Activated naive CD4-positive, alpha-beta T cell treated with anti-CD3 and anti-CD28 coated beads for 36 hours (primary cell): ENCODE results near the gene PTPRK. TPM values are rescaled to one million over a fixed set of nuclear protein-coding genes. Genes with fewer than 3 reads are reported as not detected.
A peak's percentile ranks its signal among the peaks of the same experiment; 100 is the strongest.

ENCODE experiments used
- CTCF ChIA-PET: fragments of 350-600 bp; sonication (Branson Sonifier 250); formaldehyde crosslinking; loops from one replicate; lab custom pipeline; 2021; ENCODE audit warnings: antibody characterized with exemption; lab: Charles Lee
- DNase-seq: peaks from one replicate; pipeline ENCODE4 v3.0.0-alpha.2; 2020
- H3K27ac Mint-ChIP-seq: one replicate; pipeline ENCODE4 v1.8.0; 2021; ENCODE audit warnings: mild to moderate bottlenecking, mixed read lengths
- H3K27me3 Mint-ChIP-seq: one replicate; pipeline ENCODE4 v1.8.0; 2021; ENCODE audit warnings: low read depth, mixed read lengths
- H3K36me3 Mint-ChIP-seq: one replicate; pipeline ENCODE4 v1.8.0; 2021; ENCODE audit warnings: low read depth, mixed read lengths
- H3K4me1 Mint-ChIP-seq: one replicate; pipeline ENCODE4 v1.8.0; 2021; ENCODE audit warnings: low read depth, mixed read lengths
- H3K4me3 Mint-ChIP-seq: one replicate; pipeline ENCODE4 v1.8.0; 2021; ENCODE audit warnings: mild to moderate bottlenecking, moderate library complexity, mixed read lengths
- H3K9me3 Mint-ChIP-seq: one replicate; pipeline ENCODE4 v1.8.0; 2021; ENCODE audit warnings: mixed read lengths
- intact Hi-C: fragments of 100-400 bp; cut with micrococcal nuclease; formaldehyde crosslinking; loops from one replicate; pipeline ENCODE4 v1.15.1; 2023
- total RNA-seq, 2 experiments: library from RNA; stranded (reverse); gene quantifications; one replicate each; pipeline ENCODE4 v1.2.3, GENCODE V29; 2021

PTPRK gene
- total RNA-seq, 2 experiments from 2014 or later: 5.5 to 8.0 TPM

- intact Hi-C loops: no loop called here
- DNase-seq: no peak
- Mint-ChIP-seq H3K27ac (no peak overlapping the region), H3K4me1 (no peaks in the 10 kb centered on the region), H3K27me3 (no peaks in the 10 kb centered on the region), H3K36me3 (no peaks in the 10 kb centered on the region), H3K4me3 (no peak overlapping the region), H3K9me3 (no peaks in the 10 kb centered on the region)
- CTCF ChIA-PET: no interaction called here
Measured at GRCh38 chr6:128039543-128039942, 480.9 kb downstream of the PTPRK start.

- Mint-ChIP-seq H3K36me3 (no peaks in the 10 kb centered on the region), H3K4me3 (no peak overlapping the region), H3K4me1 (peaks cover 5% of the 10 kb centered on the region), H3K9me3 (no peaks in the 10 kb centered on the region), H3K27me3 (no peaks in the 10 kb centered on the region), H3K27ac (no peak overlapping the region)
- CTCF ChIA-PET: no interaction called here
- intact Hi-C loops: no loop called here
- no peak for DNase-seq
Measured at GRCh38 chr6:128036808-128037570, 483.4 kb downstream of the PTPRK start.

GRCh38 chr6:128033156-128033555 is 487.2 kb downstream of the PTPRK start:
- intact Hi-C loops: no loop called here
- peaks cover 15% of the 10 kb centered on the region for H3K4me1 Mint-ChIP-seq
- H3K9me3 Mint-ChIP-seq: no peaks in the 10 kb centered on the region
- no peak overlapping the region for H3K27ac Mint-ChIP-seq
- H3K4me3 Mint-ChIP-seq: no peak overlapping the region
- CTCF ChIA-PET: no interaction called here
- no peaks in the 10 kb centered on the region for H3K36me3 Mint-ChIP-seq
- DNase-seq: no peak
- H3K27me3 Mint-ChIP-seq: no peaks in the 10 kb centered on the region

- CTCF ChIA-PET: interaction anchor here (1.4 kb wide), 1 partner anchor 178 kb away, joined by 3 read pairs; no protein-coding TSS in a partner anchor
- Mint-ChIP-seq H3K4me1 (peaks cover 21% of the 10 kb centered on the region), H3K9me3 (no peaks in the 10 kb centered on the region), H3K27ac (no peak overlapping the region), H3K36me3 (no peaks in the 10 kb centered on the region), H3K27me3 (no peaks in the 10 kb centered on the region), H3K4me3 (no peak overlapping the region)
- intact Hi-C loops: no loop called here
- no peak for DNase-seq
Measured at GRCh38 chr6:128032042-128032441, 488.4 kb downstream of the PTPRK start.

GRCh38 chr6:128029826-128030225 is 490.6 kb downstream of the PTPRK start:
- Mint-ChIP-seq H3K4me3 (no peak overlapping the region), H3K4me1 (peaks cover 23% of the 10 kb centered on the region), H3K27me3 (no peaks in the 10 kb centered on the region), H3K36me3 (no peaks in the 10 kb centered on the region), H3K27ac (no peak overlapping the region), H3K9me3 (no peaks in the 10 kb centered on the region)
- intact Hi-C loops: loop anchor here (2.0 kb wide), 1 partner anchor 17 kb away; no protein-coding TSS in a partner anchor
- DNase-seq: no peak
- CTCF ChIA-PET: interaction anchor here (1.3 kb wide), 1 partner anchor 174 kb away, joined by 3 read pairs; no protein-coding TSS in a partner anchor

GRCh38 chr6:128028183-128028582 is 492.2 kb downstream of the PTPRK start:
- CTCF ChIA-PET: interaction anchor here (0.7 kb wide), 1 partner anchor 173 kb away, joined by 3 read pairs; no protein-coding TSS in a partner anchor
- Mint-ChIP-seq H3K27me3 (no peaks in the 10 kb centered on the region), H3K36me3 (no peaks in the 10 kb centered on the region), H3K4me1 (peaks cover 23% of the 10 kb centered on the region), H3K9me3 (no peaks in the 10 kb centered on the region), H3K27ac (no peak overlapping the region), H3K4me3 (no peak overlapping the region)
- intact Hi-C loops: loop anchor here (2.0 kb wide), 1 partner anchor 15 kb away; no protein-coding TSS in a partner anchor
- no peak for DNase-seq

- intact Hi-C loops: no loop called here
- H3K36me3 Mint-ChIP-seq: no peaks in the 10 kb centered on the region
Measured at GRCh38 chr6:128025478-128025877, 494.9 kb downstream of the PTPRK start.

GRCh38 chr6:128024969-128025368 is 495.4 kb downstream of the PTPRK start:
- Mint-ChIP-seq H3K36me3 (no peaks in the 10 kb centered on the region), H3K27me3 (no peaks in the 10 kb centered on the region), H3K4me1 (peaks cover 10% of the 10 kb centered on the region), H3K4me3 (no peak overlapping the region), H3K9me3 (no peaks in the 10 kb centered on the region), H3K27ac (no peak overlapping the region)
- DNase-seq: no peak
- CTCF ChIA-PET: interaction anchor here (0.6 kb wide), 2 partner anchors 99 to 167 kb away, joined by 3 read pairs; no protein-coding TSS in a partner anchor
- intact Hi-C loops: no loop called here

More at GRCh38 chr6:128025478-128025877, 494.9 kb downstream of the PTPRK start:
- DNase-seq: no peak
- Mint-ChIP-seq H3K27me3 (no peaks in the 10 kb centered on the region), H3K27ac (no peak overlapping the region), H3K4me1 (peaks cover 10% of the 10 kb centered on the region), H3K9me3 (no peaks in the 10 kb centered on the region), H3K4me3 (no peak overlapping the region)
- CTCF ChIA-PET: interaction anchor here (0.6 kb wide), 1 partner anchor 168 kb away, joined by 3 read pairs; no protein-coding TSS in a partner anchor

- no peak overlapping the region for H3K4me3 Mint-ChIP-seq
- H3K27ac Mint-ChIP-seq: no peak overlapping the region
- H3K4me1 Mint-ChIP-seq: peaks cover 13% of the 10 kb centered on the region
- H3K27me3 Mint-ChIP-seq: no peaks in the 10 kb centered on the region
- CTCF ChIA-PET: no interaction called here
- no peaks in the 10 kb centered on the region for H3K36me3 Mint-ChIP-seq
- no peak for DNase-seq
- intact Hi-C loops: no loop called here
- H3K9me3 Mint-ChIP-seq: no peaks in the 10 kb centered on the region
Measured at GRCh38 chr6:128024046-128024445, 496.4 kb downstream of the PTPRK start.

- no peaks in the 10 kb centered on the region for H3K36me3 Mint-ChIP-seq
- H3K4me3 Mint-ChIP-seq: no peak overlapping the region
- H3K9me3 Mint-ChIP-seq: no peaks in the 10 kb centered on the region
- peaks cover 7% of the 10 kb centered on the region for H3K4me1 Mint-ChIP-seq
- intact Hi-C loops: no loop called here
- no peaks in the 10 kb centered on the region for H3K27me3 Mint-ChIP-seq
- CTCF ChIA-PET: no interaction called here
- no peak overlapping the region for H3K27ac Mint-ChIP-seq
- no peak for DNase-seq
Measured at GRCh38 chr6:128018821-128019220, 501.6 kb downstream of the PTPRK start.

- H3K4me3 Mint-ChIP-seq: no peak overlapping the region
- no peaks in the 10 kb centered on the region for H3K36me3 Mint-ChIP-seq
- H3K9me3 Mint-ChIP-seq: no peaks in the 10 kb centered on the region
- peaks cover 7% of the 10 kb centered on the region for H3K4me1 Mint-ChIP-seq
- DNase-seq: no peak
- CTCF ChIA-PET: interaction anchor here (0.6 kb wide), 1 partner anchor 172 kb away, joined by 3 read pairs; no protein-coding TSS in a partner anchor
- intact Hi-C loops: no loop called here
- no peak overlapping the region for H3K27ac Mint-ChIP-seq
- no peaks in the 10 kb centered on the region for H3K27me3 Mint-ChIP-seq
Measured at GRCh38 chr6:128017288-128017687, 503.1 kb downstream of the PTPRK start.

GRCh38 chr6:128007658-128008057 is 512.7 kb downstream of the PTPRK start:
- Mint-ChIP-seq H3K27ac (no peak overlapping the region), H3K4me3 (no peak overlapping the region), H3K27me3 (no peaks in the 10 kb centered on the region), H3K36me3 (no peaks in the 10 kb centered on the region), H3K4me1 (peaks cover 2% of the 10 kb centered on the region), H3K9me3 (no peaks in the 10 kb centered on the region)
- no peak for DNase-seq
- CTCF ChIA-PET: no interaction called here
- intact Hi-C loops: no loop called here

- Mint-ChIP-seq H3K27me3 (no peaks in the 10 kb centered on the region), H3K36me3 (no peaks in the 10 kb centered on the region), H3K27ac (no peak overlapping the region), H3K4me3 (no peak overlapping the region), H3K9me3 (no peaks in the 10 kb centered on the region), H3K4me1 (peaks cover 6% of the 10 kb centered on the region)
- CTCF ChIA-PET: no interaction called here
- peak; percentile 27 for DNase-seq
- intact Hi-C loops: no loop called here
Measured at GRCh38 chr6:128005009-128005408, 515.4 kb downstream of the PTPRK start.
